H1 (cell line): ENCODE data around the gene SLC39A7. TPM values are rescaled to one million over a fixed set of nuclear protein-coding genes. Genes with fewer than 3 reads are reported as not detected.

Experiments
- CTCF ChIA-PET: fragments of 300-600 bp; sonication (Branson Sonifier 250); formaldehyde crosslinking; loops from one replicate; lab custom pipeline; 2021; ENCODE audit not compliant: partially characterized antibody; lab: Charles Lee
- POLR2A ChIA-PET: fragments of 300-600 bp; sonication (Branson Sonifier 250); formaldehyde crosslinking; loops from one replicate; lab custom pipeline; 2021; ENCODE audit warnings: inconsistent platforms; ENCODE audit not compliant: partially characterized antibody; lab: Charles Lee
- DNase-seq, 2 experiments: peaks; one replicate each; pipeline versions ENCODE4 v3.0.0 to v3.0.0-alpha.2; 2010 to 2022; ENCODE audit warnings: low spot score in 2 of 2, low read depth in 1 of 2, mixed read lengths in 1 of 2
- FAIRE-seq: peaks from 2 replicates; lab custom pipeline; 2011; peaks lifted over from hg19 to GRCh38; lab: Jason Lieb, UNC
- H2AFZ ChIP-seq: 2 replicates; pipeline ENCODE4 v1.8.1; 2012; ENCODE audit warnings: low read length, inconsistent platforms
- H2AK5ac ChIP-seq: 2 replicates; pipeline ENCODE4 v1.6.1; 2013; ENCODE audit warnings: low read depth, low read length
- H2BK120ac ChIP-seq: replicated peaks from 2 replicates; pipeline ENCODE3; 2013; ENCODE audit warnings: low read depth, low read length, inconsistent platforms
- H2BK12ac ChIP-seq: 2 replicates; pipeline ENCODE4 v1.6.1; 2013; ENCODE audit warnings: low read depth, low read length
- H2BK15ac ChIP-seq: 2 replicates; pipeline ENCODE4 v1.6.1; 2013; ENCODE audit warnings: low read length
- H2BK20ac ChIP-seq: 2 replicates; pipeline ENCODE4 v1.6.1; 2013; ENCODE audit warnings: low read length
- H2BK5ac ChIP-seq: 2 replicates; pipeline ENCODE4 v1.6.1; 2013; ENCODE audit warnings: low read depth, low read length
- H3K14ac ChIP-seq: 2 replicates; pipeline ENCODE4 v1.6.1; 2013; ENCODE audit warnings: inconsistent platforms; ENCODE audit not compliant: insufficient read length
- H3K18ac ChIP-seq: 2 replicates; pipeline ENCODE4 v1.6.1; 2013; ENCODE audit warnings: low read length; ENCODE audit errors: extremely low read depth
- H3K23ac ChIP-seq: 2 replicates; pipeline ENCODE4 v1.6.1; 2013; ENCODE audit warnings: inconsistent platforms; ENCODE audit not compliant: insufficient read length
- H3K23me2 ChIP-seq: 2 replicates; pipeline ENCODE4 v1.6.1; 2013; ENCODE audit warnings: low read depth, low read length
- H3K27ac ChIP-seq: 2 replicates; pipeline ENCODE4 v1.6.1; 2011; ENCODE audit warnings: low read depth, low read length, inconsistent platforms
- H3K27me3 ChIP-seq, 4 experiments: replicated peaks in 1 of 4; 1 replicate in 1 of 4; 2 replicates in 3 of 4; pipeline versions ENCODE4 v1.6.1 to v1.8.1; 2011 to 2013; ENCODE audit warnings: low read length in 3 of 4, mild to moderate bottlenecking in 3 of 4, inconsistent platforms in 2 of 4, mixed read lengths in 2 of 4, moderate library complexity in 1 of 4; ENCODE audit not compliant: control insufficient read depth in 3 of 4, insufficient read depth in 3 of 4; ENCODE audit errors: extremely low read depth in 1 of 4
- H3K36me3 ChIP-seq, 4 experiments: 2 replicates each; pipeline versions ENCODE4 v1.6.1 to v1.8.1; 2011 to 2013; ENCODE audit warnings: mild to moderate bottlenecking in 4 of 4, low read length in 3 of 4, moderate library complexity in 2 of 4, control low read depth in 1 of 4, inconsistent platforms in 1 of 4; ENCODE audit not compliant: insufficient read depth in 4 of 4, control insufficient read depth in 2 of 4
- H3K4ac ChIP-seq: replicated peaks from 2 replicates; pipeline ENCODE3; 2013; ENCODE audit warnings: low read length, low read depth, mixed read lengths, inconsistent platforms; ENCODE audit not compliant: insufficient read length
- H3K4me1 ChIP-seq, 4 experiments: replicated peaks in 1 of 4; 1 replicate in 1 of 4; 2 replicates in 3 of 4; pipeline versions ENCODE4 v1.6.1 to v1.8.1; 2011 to 2013; ENCODE audit warnings: low read length in 3 of 4, inconsistent platforms in 2 of 4, mixed read lengths in 1 of 4; ENCODE audit not compliant: insufficient read depth in 4 of 4, control insufficient read depth in 3 of 4
- H3K4me2 ChIP-seq, 2 experiments: 2 replicates each; pipeline versions ENCODE4 v1.6.1 to v1.8.1; 2011 to 2013; ENCODE audit warnings: low read depth in 2 of 2, low read length in 2 of 2, control low read depth in 1 of 2, inconsistent platforms in 1 of 2, mild to moderate bottlenecking in 1 of 2; ENCODE audit not compliant: insufficient read depth in 1 of 2
- H3K4me3 ChIP-seq, 4 experiments: fragments of 200-600, 300-600 bp in 1 of 4; sonication (generic), shearing (Covaris generic), sonication (Bioruptor Twin) in 1 of 4; 2 replicates each; pipeline versions ENCODE4 v1.5.1 to v1.8.1; 2011 to 2016; ENCODE audit warnings: low read length in 4 of 4, low read depth in 3 of 4, control low read depth in 2 of 4, inconsistent platforms in 2 of 4, mild to moderate bottlenecking in 2 of 4, mixed read lengths in 1 of 4, moderate library complexity in 1 of 4; ENCODE audit not compliant: insufficient read depth in 2 of 4; ENCODE audit errors: extremely low read depth in 1 of 4
- H3K56ac ChIP-seq: replicated peaks from 2 replicates; pipeline ENCODE3; 2013; ENCODE audit warnings: low read depth, mild to moderate bottlenecking, mixed read lengths, low read length, inconsistent platforms; ENCODE audit not compliant: insufficient read length
- H3K79me1 ChIP-seq: 2 replicates; pipeline ENCODE4 v1.6.1; 2013; ENCODE audit warnings: low read depth, low read length, control low read depth
- H3K79me2 ChIP-seq, 2 experiments: 2 replicates each; pipeline versions ENCODE4 v1.6.1 to v1.8.1; 2012 to 2013; ENCODE audit warnings: low read length in 2 of 2, mild to moderate bottlenecking in 2 of 2, inconsistent platforms in 1 of 2; ENCODE audit not compliant: insufficient read depth in 2 of 2, control insufficient read depth in 1 of 2
- H3K9ac ChIP-seq, 4 experiments: replicated peaks in 1 of 4; 1 replicate in 1 of 4; 2 replicates in 3 of 4; pipeline versions ENCODE4 v1.6.1 to v1.8.1; 2011 to 2013; ENCODE audit warnings: low read depth in 3 of 4, low read length in 3 of 4, control low read depth in 2 of 4, mild to moderate bottlenecking in 2 of 4, moderate library complexity in 2 of 4, inconsistent platforms in 1 of 4; ENCODE audit errors: extremely low read depth in 1 of 4
- H3K9me3 ChIP-seq, 2 experiments: 2 replicates each; pipeline versions ENCODE4 v1.6.1 to v1.8.1; 2012 to 2013; ENCODE audit warnings: mild to moderate bottlenecking in 2 of 2, moderate library complexity in 2 of 2, control low read depth in 1 of 2, inconsistent platforms in 1 of 2, low read depth in 1 of 2, low read length in 1 of 2, mixed read lengths in 1 of 2; ENCODE audit not compliant: insufficient read depth in 2 of 2
- H4K20me1 ChIP-seq, 2 experiments: replicated peaks in 1 of 2; 2 replicates each; pipeline versions ENCODE3 to v1.8.1; 2011 to 2013; ENCODE audit warnings: inconsistent platforms in 2 of 2, low read length in 2 of 2, mild to moderate bottlenecking in 1 of 2; ENCODE audit not compliant: insufficient read depth in 2 of 2, control insufficient read depth in 1 of 2
- H4K5ac ChIP-seq: 2 replicates; pipeline ENCODE4 v1.6.1; 2013; ENCODE audit warnings: low read length, low read depth, mixed read lengths, inconsistent platforms; ENCODE audit not compliant: insufficient read length
- H4K8ac ChIP-seq: 2 replicates; pipeline ENCODE4 v1.8.0; 2013; ENCODE audit warnings: mild to moderate bottlenecking, moderate library complexity, low read length, inconsistent platforms; ENCODE audit not compliant: insufficient read depth; ENCODE audit errors: extremely low read depth
- H4K91ac ChIP-seq: replicated peaks from 2 replicates; pipeline ENCODE3; 2013; ENCODE audit warnings: low read length, mixed read lengths, inconsistent platforms; ENCODE audit not compliant: insufficient read length
- ASH2L ChIP-seq: fragments of 200-600, 300-600 bp; sonication (generic); IDR thresholded peaks from one replicate; pipeline ENCODE4 v1.7.1; 2017; ENCODE audit warnings: low read length
- CBX5 ChIP-seq: fragments of 300-800, 300-1000 bp; sonication (generic); IDR thresholded peaks from 2 replicates; pipeline ENCODE4 v1.7.1; 2016; ENCODE audit warnings: antibody characterized with exemption, low read length, low read depth
- CBX8 ChIP-seq: fragments of 300-800, 300-1000 bp; sonication (generic); IDR thresholded peaks from 2 replicates; pipeline ENCODE4 v1.7.1; 2016; ENCODE audit warnings: low read depth, low read length, borderline replicate concordance
- CHD1 ChIP-seq: IDR thresholded peaks from 2 replicates; pipeline ENCODE4 v1.6.1; 2012; ENCODE audit warnings: low read depth, low read length, improper control_type of control experiment
- KDM1A ChIP-seq: fragments of 200-600, 300-600 bp; sonication (generic); IDR thresholded peaks from 2 replicates; pipeline ENCODE4 v1.7.1; 2016; ENCODE audit warnings: mild to moderate bottlenecking, low read length, borderline replicate concordance
- KDM4A ChIP-seq: IDR thresholded peaks from one replicate; pipeline ENCODE4 v1.7.1; 2012; ENCODE audit warnings: low read depth, mild to moderate bottlenecking, moderate library complexity, low read length, inconsistent platforms; ENCODE audit not compliant: severe bottlenecking
- KDM5A ChIP-seq: fragments of 200-600 bp; IDR thresholded peaks from 2 replicates; pipeline ENCODE4 v1.7.1; 2012; ENCODE audit warnings: mild to moderate bottlenecking, low read length, inconsistent platforms, mixed read lengths
- POLR2AphosphoS5 ChIP-seq: IDR thresholded peaks from 2 replicates; pipeline ENCODE4 v1.6.1; 2011; ENCODE audit warnings: low read depth, low read length
- SAP30 ChIP-seq: fragments of 300-600 bp; sonication (generic); IDR thresholded peaks from 2 replicates; pipeline ENCODE4 v1.7.1; 2012; ENCODE audit warnings: low read length, moderate library complexity, mild to moderate bottlenecking, inconsistent platforms; ENCODE audit not compliant: insufficient read depth, insufficient replicate concordance
- SP1 ChIP-seq: IDR thresholded peaks from 2 replicates; pipeline ENCODE4 v1.6.1; 2011; ENCODE audit warnings: low read depth, low read length
- SUZ12 ChIP-seq: fragments of 200-600 bp; sonication (generic); IDR thresholded peaks from 2 replicates; pipeline ENCODE4 v1.6.1; 2012; ENCODE audit warnings: mild to moderate bottlenecking, inconsistent platforms, low read length, moderate library complexity, mixed read lengths
- TCF12 ChIP-seq: IDR thresholded peaks from 2 replicates; pipeline ENCODE4 v1.6.1; 2011; ENCODE audit warnings: low read depth, mild to moderate bottlenecking, low read length
- USF2 ChIP-seq: IDR thresholded peaks from 2 replicates; pipeline ENCODE4 v1.6.1; 2011; ENCODE audit warnings: low read length, improper control_type of control experiment
- WGBS, 2 experiments: shearing (Covaris generic) in 1 of 2; methylation state at CpG; one replicate each; pipeline versions ENCODE4 v1.1.6 to v1.1.7; 2013 to 2015; ENCODE audit warnings: low lambda C conversion rate in 2 of 2, mixed read lengths in 2 of 2, inconsistent platforms in 1 of 2, low coverage in 1 of 2, missing lambda C conversion rate in 1 of 2; ENCODE audit not compliant: insufficient replicate concordance in 2 of 2, insufficient coverage in 1 of 2, insufficient read length in 1 of 2; ENCODE audit errors: extremely low coverage in 1 of 2, missing lambda C conversion rate in 1 of 2; 5-methylcytosine and 5-hydroxymethylcytosine counted together
- polyA plus RNA-seq, 7 experiments: library from polyadenylated mRNA; depleted of rRNA in 3 of 7; stranded (reverse) in 5 of 7; unstranded in 2 of 7; fragments of >200 nt in 5 of 7; fragments of 200-250 nt in 2 of 7; gene quantifications; 1 replicate in 5 of 7; 2 replicates in 1 of 7; 4 replicates in 1 of 7; pipeline versions ENCODE4 v1.2.1 to v1.2.3, GENCODE V29; 2011 to 2013; ENCODE audit warnings: missing spikeins in 2 of 7, mixed read lengths in 2 of 7
- total RNA-seq: library from RNA; stranded (reverse); fragmentation: NEBNext Ultra II Directional; extraction: Animal tissue kit (Norgen Biotek cat#: 25700); gene quantifications from 2 replicates; pipeline ENCODE4 v1.2.1, GENCODE V29; 2021

The SLC39A7 gene
- total and polyA plus RNA-seq, 2 of the 8 experiments (the other 6 are each of a cell fraction or from before 2014, with no cell fraction given): 63.3 to 123 TPM

DNA sequence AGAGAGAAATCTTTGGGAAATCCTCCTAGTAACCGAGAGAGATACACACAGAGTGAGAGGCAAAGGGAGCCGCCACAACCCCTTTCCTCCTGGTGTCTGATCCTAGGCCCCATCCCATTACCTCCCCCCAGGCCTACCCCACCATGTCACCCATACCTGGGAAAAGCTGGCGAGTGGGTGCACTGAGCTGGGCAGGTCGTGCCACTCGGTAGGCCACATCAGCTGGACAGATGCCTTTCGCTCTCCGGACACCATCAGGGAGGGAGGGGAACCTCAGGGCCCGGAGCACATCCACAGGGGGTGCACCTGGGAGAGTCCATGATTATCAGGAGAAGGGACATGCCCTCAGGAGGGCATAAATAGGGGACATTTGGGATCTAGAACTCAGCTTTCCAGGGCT, 11.5 kb upstream of the SLC39A7 start:
- no peak overlapping the region for H3K4me2 ChIP-seq
- H3K27me3 ChIP-seq: peaks cover 0 to 17% (median 15%) of the 10 kb centered on the region in 4 experiments; a peak in 6 of 7 replicates
- no peak overlapping the region for H2BK12ac ChIP-seq
- H3K23ac ChIP-seq: no peak overlapping the region
- H3K79me1 ChIP-seq: no peaks in the 10 kb centered on the region
- no peak overlapping the region for H3K27ac ChIP-seq
- peaks cover 0 to under 1% (median 0%) of the 10 kb centered on the region in 4 experiments; a peak in 2 of 8 replicates for H3K36me3 ChIP-seq
- no peak overlapping the region for H4K91ac ChIP-seq
- H3K9ac ChIP-seq: no peak overlapping the region
- no peak overlapping the region for H3K14ac ChIP-seq
- ChIA-PET POLR2A (interaction anchor here (1.0 to 1.4 kb wide), 3 partner anchors 9 to 217 kb away, joined by 3 to 6 read pairs (median 3); no protein-coding TSS in a partner anchor), CTCF (interaction anchor here (1.0 to 2.0 kb wide), 9 partner anchors 9 to 189 kb away, joined by 3 to 11 read pairs (median 6); no protein-coding TSS in a partner anchor)
- H3K4me3 ChIP-seq: no peak overlapping the region
- peaks cover 11% of the 10 kb centered on the region for H3K23me2 ChIP-seq
- no peak overlapping the region for H2BK20ac ChIP-seq
- H4K8ac ChIP-seq: no peak overlapping the region
- H3K4ac ChIP-seq: no peak overlapping the region
- no peak overlapping the region for H2AK5ac ChIP-seq
- H2AFZ ChIP-seq: no peak overlapping the region
- peaks cover 0 to 13% (median 10%) of the 10 kb centered on the region in 4 experiments; a peak in 6 of 7 replicates for H3K4me1 ChIP-seq
- H2BK15ac ChIP-seq: 0 out of 2 replicates have a peak overlapping the region, but pooled peaks have one; percentile 33
- 91% methylated on average over 8 of the region's 8 CpGs; no CpG with 5 or more reads in 1 of the 2 experiments for WGBS, 2 experiments
- no peaks in the 10 kb centered on the region for H3K79me2 ChIP-seq
- no peaks in the 10 kb centered on the region for H4K20me1 ChIP-seq
- H2BK120ac ChIP-seq: no peak overlapping the region
- DNase-seq (no peak), FAIRE-seq (no peak)
- H3K9me3 ChIP-seq: no peaks in the 10 kb centered on the region
- no peak overlapping the region for H3K56ac ChIP-seq
- no peak overlapping the region for H2BK5ac ChIP-seq
- H4K5ac ChIP-seq: no peak overlapping the region
- no peak overlapping the region for H3K18ac ChIP-seq
- TF ChIP-seq KDM5A (no peak), USF2 (no peak), KDM4A (no peak), POLR2AphosphoS5 (no peak), CBX5 (no peak), SAP30 (no peak), TCF12 (no peak), ASH2L (no peak), SP1 (no peak), CHD1 (no peak), KDM1A (no peak), CBX8 (no peak), SUZ12 (no peak)
